Kidney epithelial cell (primary cell): ENCODE measurements around the gene HABP2. TPM values are rescaled to one million over a fixed set of nuclear protein-coding genes. Genes with fewer than 3 reads are reported as not detected.

Experiments used
- DNase-seq: peaks from one replicate; pipeline ENCODE4 v3.0.0-alpha.2; 2010; ENCODE audit warnings: low read depth
- H3K27me3 ChIP-seq: 2 replicates; pipeline ENCODE4 v1.6.0; 2011; ENCODE audit warnings: low read length; ENCODE audit not compliant: control insufficient read depth, insufficient read depth
- H3K36me3 ChIP-seq: 2 replicates; pipeline ENCODE4 v1.5.1; 2011; ENCODE audit warnings: low read length; ENCODE audit not compliant: control insufficient read depth, insufficient read depth
- H3K4me3 ChIP-seq: 2 replicates; pipeline ENCODE4 v1.5.1; 2011; ENCODE audit warnings: low read depth, mild to moderate bottlenecking, control low read depth, low read length
- total RNA-seq: library from RNA; depleted of rRNA; stranded (reverse); fragments of >200 nt; gene quantifications from 2 replicates; pipeline ENCODE4 v1.2.3, GENCODE V29; 2015
- TF ChIP-seq, protein P1 (sequence below): IDR thresholded peaks from 2 replicates; pipeline ENCODE4 v1.5.1; 2011; ENCODE audit warnings: mild to moderate bottlenecking, moderate library complexity, low read length, control low read depth, inconsistent platforms; ENCODE audit not compliant: insufficient read depth, poor library complexity, severe bottlenecking

Gene HABP2
- total RNA-seq, 1 donor from 2014 or later: 0.08 TPM

DNA sequence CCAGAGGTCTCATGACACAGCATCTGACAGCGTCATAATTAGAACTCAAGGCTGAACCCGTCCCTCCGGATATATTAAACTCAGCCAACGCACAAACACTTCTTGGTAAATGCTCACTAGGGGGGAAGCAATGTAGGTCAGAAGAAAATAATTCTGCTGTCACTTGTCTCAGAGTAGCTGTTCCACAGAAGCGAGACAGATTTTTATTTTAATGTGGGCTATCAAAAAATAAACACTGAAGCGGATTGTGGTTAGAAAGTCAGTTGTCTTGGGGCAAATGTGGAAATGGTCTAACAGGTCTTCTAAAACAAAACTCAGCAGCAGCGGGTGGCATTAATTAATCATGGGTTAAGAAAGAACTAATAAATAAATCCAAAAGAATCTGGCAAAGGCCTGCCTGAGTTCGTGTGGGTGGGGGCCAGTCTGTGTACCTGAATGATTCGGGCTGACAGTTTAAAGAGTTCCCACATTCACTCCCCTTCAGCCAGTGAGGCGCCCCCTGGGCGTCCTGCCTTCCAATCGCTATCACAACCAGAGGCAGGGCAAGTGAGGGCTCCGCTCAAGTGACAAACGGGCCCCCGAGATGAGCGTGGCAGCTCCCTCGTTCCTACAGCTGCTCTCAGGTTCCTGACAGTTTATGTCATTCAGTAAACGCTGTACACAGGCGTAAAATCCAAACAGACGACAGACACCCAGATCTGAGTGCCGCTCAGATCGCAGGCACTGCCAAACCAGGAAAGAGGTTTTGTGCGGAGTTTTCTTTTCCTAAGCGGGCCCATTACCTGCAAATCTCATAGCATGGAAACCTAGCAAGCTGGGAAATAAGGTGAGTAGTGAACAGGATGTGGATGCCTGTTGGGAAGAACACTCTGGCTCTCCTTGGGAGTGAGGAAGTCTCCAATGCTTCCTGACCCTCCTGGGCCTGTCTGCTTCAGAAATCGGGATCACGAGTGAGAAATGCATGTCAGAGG is 58.1 kb downstream of the HABP2 start:
- no peak overlapping the region for H3K4me3 ChIP-seq
- TF ChIP-seq, protein P1, sequence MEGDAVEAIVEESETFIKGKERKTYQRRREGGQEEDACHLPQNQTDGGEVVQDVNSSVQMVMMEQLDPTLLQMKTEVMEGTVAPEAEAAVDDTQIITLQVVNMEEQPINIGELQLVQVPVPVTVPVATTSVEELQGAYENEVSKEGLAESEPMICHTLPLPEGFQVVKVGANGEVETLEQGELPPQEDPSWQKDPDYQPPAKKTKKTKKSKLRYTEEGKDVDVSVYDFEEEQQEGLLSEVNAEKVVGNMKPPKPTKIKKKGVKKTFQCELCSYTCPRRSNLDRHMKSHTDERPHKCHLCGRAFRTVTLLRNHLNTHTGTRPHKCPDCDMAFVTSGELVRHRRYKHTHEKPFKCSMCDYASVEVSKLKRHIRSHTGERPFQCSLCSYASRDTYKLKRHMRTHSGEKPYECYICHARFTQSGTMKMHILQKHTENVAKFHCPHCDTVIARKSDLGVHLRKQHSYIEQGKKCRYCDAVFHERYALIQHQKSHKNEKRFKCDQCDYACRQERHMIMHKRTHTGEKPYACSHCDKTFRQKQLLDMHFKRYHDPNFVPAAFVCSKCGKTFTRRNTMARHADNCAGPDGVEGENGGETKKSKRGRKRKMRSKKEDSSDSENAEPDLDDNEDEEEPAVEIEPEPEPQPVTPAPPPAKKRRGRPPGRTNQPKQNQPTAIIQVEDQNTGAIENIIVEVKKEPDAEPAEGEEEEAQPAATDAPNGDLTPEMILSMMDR: no peak
- DNase-seq: no peak
- peaks cover 10% of the 10 kb centered on the region for H3K27me3 ChIP-seq
- H3K36me3 ChIP-seq: no peaks in the 10 kb centered on the region

DNA sequence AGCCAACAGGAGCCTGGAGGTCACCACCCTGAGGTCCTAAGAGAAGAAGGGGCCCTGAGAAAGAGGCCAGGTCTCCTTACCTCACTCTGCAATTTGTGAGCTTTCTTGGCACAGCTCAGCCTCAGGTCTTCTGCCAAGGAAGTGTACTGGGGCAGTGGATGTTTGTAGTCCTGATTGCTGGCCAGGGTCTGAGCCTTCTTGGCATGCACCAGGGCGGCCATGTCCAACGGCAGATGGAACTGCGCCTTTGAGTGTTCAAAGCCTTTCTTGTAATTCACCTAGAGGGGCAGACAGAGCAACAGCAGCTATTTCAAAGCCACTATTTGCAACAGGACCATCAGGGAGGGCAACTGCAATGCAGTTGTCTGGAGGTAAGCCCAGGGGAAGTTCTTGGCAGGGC is 59.3 kb downstream of the HABP2 start:
- H3K36me3 ChIP-seq: no peaks in the 10 kb centered on the region
- no peak overlapping the region for H3K4me3 ChIP-seq
- DNase-seq: no peak
- peaks cover 12% of the 10 kb centered on the region for H3K27me3 ChIP-seq
- TF ChIP-seq, protein P1: no peak

GRCh38 chr10:113613427-113613826 is 60.6 kb downstream of the HABP2 start:
- TF ChIP-seq, protein P1: no peak
- no peak overlapping the region for H3K4me3 ChIP-seq
- H3K27me3 ChIP-seq: peaks cover 12% of the 10 kb centered on the region
- no peak for DNase-seq
- H3K36me3 ChIP-seq: no peaks in the 10 kb centered on the region

DNA sequence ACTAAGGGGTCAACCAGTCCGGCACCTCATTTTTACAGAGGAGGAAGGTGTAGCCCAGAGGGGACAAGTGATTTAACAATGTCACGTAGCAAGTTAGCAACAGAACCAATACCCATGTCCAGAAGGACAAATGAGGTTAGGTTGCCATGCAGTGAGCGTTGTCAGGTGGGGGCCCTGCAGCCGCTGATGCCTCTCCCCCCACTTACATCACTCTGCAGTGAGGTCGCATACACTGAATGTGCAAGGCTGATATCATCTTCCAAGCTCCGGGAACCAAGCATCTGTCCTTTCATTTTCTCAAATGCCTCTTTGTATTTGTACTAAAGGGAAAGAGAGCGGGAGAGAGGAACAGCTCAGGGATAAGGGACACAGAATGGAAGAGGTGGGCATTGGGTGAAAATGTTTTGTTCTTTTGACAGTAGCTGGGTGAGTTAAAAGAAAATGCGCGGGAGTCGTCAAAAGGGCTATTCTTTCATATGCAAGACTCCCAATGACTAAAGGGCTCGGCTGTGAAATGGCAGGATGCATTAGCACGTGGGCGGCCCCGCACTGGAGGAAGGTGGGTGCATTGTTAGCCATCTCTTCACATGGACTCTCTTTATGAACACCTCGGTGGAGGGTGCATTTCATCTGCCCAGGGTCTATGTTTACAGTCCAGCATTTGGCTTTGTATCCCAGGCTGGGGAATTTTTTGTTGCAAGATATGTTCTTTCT is 61.3 kb downstream of the HABP2 start:
- TF ChIP-seq, protein P1: no peak
- DNase-seq: no peak
- Histone ChIP-seq H3K36me3 (no peaks in the 10 kb centered on the region), H3K27me3 (peaks cover 12% of the 10 kb centered on the region), H3K4me3 (no peak overlapping the region)

- peaks cover 12% of the 10 kb centered on the region for H3K27me3 ChIP-seq
- no peak overlapping the region for H3K4me3 ChIP-seq
- TF ChIP-seq, protein P1: peak; percentile 55
- no peaks in the 10 kb centered on the region for H3K36me3 ChIP-seq
- no peak for DNase-seq
Measured at GRCh38 chr10:113616244-113617074, 63.6 kb downstream of the HABP2 start.
